HCT116 (cell line): ENCODE data around the gene NHP2. TPM values are rescaled to one million over a fixed set of nuclear protein-coding genes. Genes with fewer than 3 reads are reported as not detected.

ENCODE experiments used
- ATAC-seq: fragments of 200-7000 bp; cut with Tn5 transposase; 2 replicates; pipeline ENCODE4 v1.9.1; 2020; ENCODE audit warnings: mild to moderate bottlenecking, moderate library complexity
- BruUV-seq: library from RNA; stranded (reverse); fragments of 400-500 nt; replicated peaks from 2 replicates; lab custom pipeline; 2021; lab: Mats Ljungman, UMichigan
- CTCF ChIA-PET: fragments of 300-600 bp; sonication (Branson Sonifier 250); formaldehyde crosslinking; loops from one replicate; lab custom pipeline; 2021; ENCODE audit warnings: antibody characterized with exemption; lab: Charles Lee
- POLR2A ChIA-PET: fragments of 300-600, 350-600 bp; sonication (Branson Sonifier 250); formaldehyde crosslinking; loops from one replicate; lab custom pipeline; 2021; ENCODE audit warnings: antibody characterized with exemption; lab: Charles Lee
- RAD21 ChIA-PET, 2 experiments: fragments of 300-600 bp; sonication (Branson Sonifier 250); formaldehyde crosslinking; loops; one replicate each; lab custom pipeline; 2023; ENCODE audit warnings: low total read pairs in 2 of 2; ENCODE audit not compliant: uncharacterized antibody in 2 of 2, unreplicated experiment in 2 of 2, low non-redundant PET in 1 of 2; lab: Charles Lee
- DNase-seq: peaks from one replicate; pipeline ENCODE4 v3.0.0-alpha.2; 2010; ENCODE audit warnings: low read depth, low spot score
- H2AFZ ChIP-seq: fragments of 200-600 bp; shearing (Covaris generic), sonication (generic); 2 replicates; pipeline ENCODE4 v1.6.1; 2017; ENCODE audit warnings: low read depth, mixed run types, mixed read lengths, antibody characterized with exemption, low read length; ENCODE audit not compliant: poor library complexity, severe bottlenecking
- H3K27ac ChIP-seq: 2 replicates; pipeline ENCODE4 v1.5.1; 2012; ENCODE audit warnings: low read depth, low read length
- H3K27me3 ChIP-seq: fragments of 200-600 bp; sonication (generic); 2 replicates; pipeline ENCODE4 v1.6.1; 2016; ENCODE audit warnings: mixed run types, low read length, mixed read lengths; ENCODE audit not compliant: insufficient read depth
- H3K36me3 ChIP-seq, 2 experiments: fragments of 200-500 bp in 1 of 2; fragments of 200-600 bp in 1 of 2; sonication (Bioruptor generic) in 1 of 2; sonication (generic) in 1 of 2; 2 replicates each; pipeline versions ENCODE4 v1.5.1 to v1.6.1; 2014 to 2016; ENCODE audit warnings: low read length in 2 of 2, inconsistent platforms in 1 of 2, mixed read lengths in 1 of 2, mixed run types in 1 of 2; ENCODE audit not compliant: insufficient read depth in 2 of 2, control insufficient read depth in 1 of 2
- H3K4me1 ChIP-seq, 2 experiments: fragments of 200-600 bp in 1 of 2; sonication (generic) in 1 of 2; 2 replicates each; pipeline versions ENCODE4 v1.5.1 to v1.6.1; 2012 to 2017; ENCODE audit warnings: low read length in 2 of 2, inconsistent platforms in 1 of 2, mild to moderate bottlenecking in 1 of 2, mixed read lengths in 1 of 2, mixed run types in 1 of 2, moderate library complexity in 1 of 2; ENCODE audit not compliant: insufficient read depth in 2 of 2, control insufficient read depth in 1 of 2
- H3K4me2 ChIP-seq: fragments of 200-600 bp; sonication (generic); 2 replicates; pipeline ENCODE4 v1.6.1; 2017; ENCODE audit warnings: mixed run types, low read length, mixed read lengths
- H3K4me3 ChIP-seq, 2 experiments: fragments of 200-600 bp in 1 of 2; sonication (generic) in 1 of 2; replicated peaks in 1 of 2; 2 replicates each; pipeline ENCODE4 v1.5.1; 2011 to 2016; ENCODE audit warnings: low read length in 2 of 2, control low read depth in 1 of 2, low read depth in 1 of 2, mild to moderate bottlenecking in 1 of 2, mixed read lengths in 1 of 2, mixed run types in 1 of 2
- H3K79me2 ChIP-seq: fragments of 200-600 bp; sonication (generic); 2 replicates; pipeline ENCODE4 v1.6.1; 2017; ENCODE audit warnings: mild to moderate bottlenecking, mixed run types, low read length, moderate library complexity, mixed read lengths; ENCODE audit not compliant: insufficient read depth
- H3K9ac ChIP-seq: fragments of 200-600 bp; sonication (generic); 2 replicates; pipeline ENCODE4 v1.6.1; 2016; ENCODE audit warnings: low read length, mixed read lengths
- H3K9me2 ChIP-seq: fragments of 200-600 bp; sonication (generic), shearing (Covaris generic); 2 replicates; pipeline ENCODE4 v1.6.1; 2017; ENCODE audit warnings: mixed run types, mild to moderate bottlenecking, moderate library complexity; ENCODE audit not compliant: insufficient read depth
- H3K9me3 ChIP-seq, 2 experiments: fragments of 200-500 bp in 1 of 2; fragments of 200-600 bp in 1 of 2; sonication (Bioruptor generic) in 1 of 2; sonication (generic) in 1 of 2; 2 replicates each; pipeline ENCODE4 v1.6.1; 2014 to 2017; ENCODE audit warnings: low read length in 2 of 2, mixed read lengths in 2 of 2, inconsistent platforms in 1 of 2, low read depth in 1 of 2, mild to moderate bottlenecking in 1 of 2, mixed run types in 1 of 2, moderate library complexity in 1 of 2; ENCODE audit not compliant: control insufficient read depth in 1 of 2, insufficient read depth in 1 of 2
- H4K20me1 ChIP-seq: fragments of 200-600 bp; sonication (generic), shearing (Covaris generic); 2 replicates; pipeline ENCODE4 v1.6.1; 2017; ENCODE audit warnings: mixed run types, mild to moderate bottlenecking, moderate library complexity; ENCODE audit not compliant: insufficient read depth
- EGR1 ChIP-seq: IDR thresholded peaks from 2 replicates; pipeline ENCODE4 v1.6.1; 2012; ENCODE audit warnings: low read depth
- POLR2AphosphoS5 ChIP-seq: IDR thresholded peaks from 2 replicates; pipeline ENCODE4 v1.6.1; 2011; ENCODE audit warnings: mild to moderate bottlenecking, low read depth, low read length, moderate library complexity
- REST ChIP-seq: IDR thresholded peaks from 2 replicates; pipeline ENCODE4 v1.6.1; 2012; ENCODE audit warnings: low read depth
- TCF7L2 ChIP-seq: IDR thresholded peaks from 2 replicates; pipeline ENCODE4 v1.7.0; 2011; ENCODE audit warnings: borderline replicate concordance, inconsistent platforms; ENCODE audit not compliant: insufficient read depth, insufficient read length; ENCODE audit errors: extremely low read depth
- intact Hi-C: fragments of 100-400 bp; cut with micrococcal nuclease; formaldehyde crosslinking; loops from 2 replicates; pipeline ENCODE4 v1.10.0; 2022
- total RNA-seq: library from RNA; stranded (reverse); gene quantifications from one replicate; pipeline ENCODE4 v1.2.1, GENCODE V29; 2021; ENCODE audit not compliant: unreplicated experiment

Gene NHP2
- total RNA-seq, 1 experiment from 2014 or later: 260 TPM

GRCh38 chr5:178147406-178147805 is 6.3 kb downstream of the NHP2 start:
- no peaks in the 10 kb centered on the region for H3K27me3 ChIP-seq
- no peak overlapping the region for H3K9ac ChIP-seq
- H3K36me3 ChIP-seq: peaks cover 41 to 53% of the 10 kb centered on the region in 2 experiments; a peak in 3 of 4 replicates
- intact Hi-C loops: no loop called here
- TF ChIP-seq EGR1: no peak
- no peak for TF ChIP-seq POLR2AphosphoS5
- no peak for TF ChIP-seq REST
- no peak for TF ChIP-seq TCF7L2
- ChIA-PET CTCF (interaction anchor here (10.8 kb wide), 1 partner anchor 72 kb away, joined by 98 read pairs; no protein-coding TSS in a partner anchor), POLR2A (interaction anchor here (0.9 kb wide), 1 partner anchor 73 kb away, joined by 3 read pairs; no protein-coding TSS in a partner anchor), RAD21 (interaction anchor here in 1 of 2 experiments (2.9 kb wide), 1 partner anchor 72 kb away, joined by 15 read pairs; no protein-coding TSS in a partner anchor)
- H3K4me2 ChIP-seq: no peak overlapping the region
- H3K79me2 ChIP-seq: peaks cover 20% of the 10 kb centered on the region
- no peaks in the 10 kb centered on the region for H4K20me1 ChIP-seq
- no peak overlapping the region for H2AFZ ChIP-seq
- DNase-seq (no peak), ATAC-seq (no peak)
- H3K9me3 ChIP-seq: no peaks in the 10 kb centered on the region
- no peak overlapping the region for H3K4me3 ChIP-seq
- H3K9me2 ChIP-seq: no peaks in the 10 kb centered on the region
- BruUV-seq: no TSS peak
- H3K4me1 ChIP-seq: peaks cover 2 to 13% of the 10 kb centered on the region in 2 experiments; a peak in 2 of 4 replicates
- no peak overlapping the region for H3K27ac ChIP-seq
